ENCODE results near the gene RARB. TPM values are rescaled to one million over a fixed set of nuclear protein-coding genes. Genes with fewer than 3 reads are reported as not detected.
A peak's percentile ranks its signal among the peaks of the same experiment; 100 is the strongest.

RARB gene
- total RNA-seq, 1 experiment from 2014 or later, result 2.0 TPM

GRCh38 chr3:25565807-25566206 is 137.7 kb downstream of the RARB start:
- DNase-seq, result no peak
- no peaks in the 10 kb centered on the region for H3K36me3 ChIP-seq (replicated peaks; ENCODE audit: control insufficient read depth, insufficient read depth, low read length)
- no peak overlapping the region for H3K4me3 ChIP-seq (ENCODE audit: insufficient read depth, low read depth, low read length)
- no peaks in the 10 kb centered on the region for H3K27me3 ChIP-seq (ENCODE audit: control insufficient read depth, insufficient read depth, low read length)

GRCh38 chr3:25566358-25566920 is 138.4 kb downstream of the RARB start:
- H3K4me3 ChIP-seq (ENCODE audit: insufficient read depth, low read depth, low read length), result no peak overlapping the region
- H3K36me3 ChIP-seq (replicated peaks; ENCODE audit: control insufficient read depth, insufficient read depth, low read length), result no peaks in the 10 kb centered on the region
- peak; percentile 45 for DNase-seq

GRCh38 chr3:25567388-25567787 is 139.3 kb downstream of the RARB start:
- H3K36me3 ChIP-seq (replicated peaks; ENCODE audit: control insufficient read depth, insufficient read depth, low read length), result no peaks in the 10 kb centered on the region
- no peaks in the 10 kb centered on the region for H3K27me3 ChIP-seq (ENCODE audit: control insufficient read depth, insufficient read depth, low read length)
- no peak for DNase-seq
- no peak overlapping the region for H3K4me3 ChIP-seq (ENCODE audit: insufficient read depth, low read depth, low read length)

More at GRCh38 chr3:25566358-25566920, 138.4 kb downstream of the RARB start:
- H3K27me3 ChIP-seq (ENCODE audit: control insufficient read depth, insufficient read depth, low read length), result no peaks in the 10 kb centered on the region

- H3K27me3 ChIP-seq (ENCODE audit: control insufficient read depth, insufficient read depth, low read length), result no peaks in the 10 kb centered on the region
- no peak for DNase-seq
- H3K4me3 ChIP-seq (ENCODE audit: insufficient read depth, low read depth, low read length), result no peak overlapping the region
- H3K36me3 ChIP-seq (replicated peaks; ENCODE audit: control insufficient read depth, insufficient read depth, low read length), result no peaks in the 10 kb centered on the region
Observed at GRCh38 chr3:25567806-25568524, 139.9 kb downstream of the RARB start.

- H3K4me3 ChIP-seq (ENCODE audit: insufficient read depth, low read depth, low read length), result no peak overlapping the region
- no peaks in the 10 kb centered on the region for H3K36me3 ChIP-seq (replicated peaks; ENCODE audit: control insufficient read depth, insufficient read depth, low read length)
- no peaks in the 10 kb centered on the region for H3K27me3 ChIP-seq (ENCODE audit: control insufficient read depth, insufficient read depth, low read length)
- no peak for DNase-seq
Observed at GRCh38 chr3:25568525-25569078, 140.5 kb downstream of the RARB start.

- Histone ChIP-seq H3K4me3 (ENCODE audit: insufficient read depth, low read depth, low read length) (no peak overlapping the region), H3K36me3 (replicated peaks; ENCODE audit: control insufficient read depth, insufficient read depth, low read length) (no peaks in the 10 kb centered on the region), H3K27me3 (ENCODE audit: control insufficient read depth, insufficient read depth, low read length) (no peaks in the 10 kb centered on the region)
- no peak for DNase-seq
Observed at GRCh38 chr3:25571285-25571684, 143.2 kb downstream of the RARB start.

GRCh38 chr3:25572336-25572735 is 144.3 kb downstream of the RARB start:
- no peak for DNase-seq
- H3K27me3 ChIP-seq (ENCODE audit: control insufficient read depth, insufficient read depth, low read length), result no peaks in the 10 kb centered on the region
- H3K4me3 ChIP-seq (ENCODE audit: insufficient read depth, low read depth, low read length), result no peak overlapping the region

GRCh38 chr3:25572919-25573385 is 144.9 kb downstream of the RARB start:
- Histone ChIP-seq H3K4me3 (ENCODE audit: insufficient read depth, low read depth, low read length) (no peak overlapping the region), H3K27me3 (ENCODE audit: control insufficient read depth, insufficient read depth, low read length) (no peaks in the 10 kb centered on the region), H3K36me3 (replicated peaks; ENCODE audit: control insufficient read depth, insufficient read depth, low read length) (no peaks in the 10 kb centered on the region)
- DNase-seq, result no peak

More at GRCh38 chr3:25572336-25572735, 144.3 kb downstream of the RARB start:
- H3K36me3 ChIP-seq (replicated peaks; ENCODE audit: control insufficient read depth, insufficient read depth, low read length), result no peaks in the 10 kb centered on the region

- H3K27me3 ChIP-seq (ENCODE audit: control insufficient read depth, insufficient read depth, low read length), result no peaks in the 10 kb centered on the region
- no peak for DNase-seq
- no peaks in the 10 kb centered on the region for H3K36me3 ChIP-seq (replicated peaks; ENCODE audit: control insufficient read depth, insufficient read depth, low read length)
- H3K4me3 ChIP-seq (ENCODE audit: insufficient read depth, low read depth, low read length), result no peak overlapping the region
Observed at GRCh38 chr3:25573386-25574171, 145.5 kb downstream of the RARB start.

- DNase-seq, result no peak
- H3K27me3 ChIP-seq (ENCODE audit: control insufficient read depth, insufficient read depth, low read length), result no peaks in the 10 kb centered on the region
- no peaks in the 10 kb centered on the region for H3K36me3 ChIP-seq (replicated peaks; ENCODE audit: control insufficient read depth, insufficient read depth, low read length)
- no peak overlapping the region for H3K4me3 ChIP-seq (ENCODE audit: insufficient read depth, low read depth, low read length)
Observed at GRCh38 chr3:25574172-25574765, 146.2 kb downstream of the RARB start.

GRCh38 chr3:25575001-25575400 is 146.9 kb downstream of the RARB start:
- Histone ChIP-seq H3K36me3 (replicated peaks; ENCODE audit: control insufficient read depth, insufficient read depth, low read length) (no peaks in the 10 kb centered on the region), H3K4me3 (ENCODE audit: insufficient read depth, low read depth, low read length) (no peak overlapping the region), H3K27me3 (ENCODE audit: control insufficient read depth, insufficient read depth, low read length) (no peaks in the 10 kb centered on the region)
- no peak for DNase-seq

- H3K27me3 ChIP-seq (ENCODE audit: control insufficient read depth, insufficient read depth, low read length), result no peaks in the 10 kb centered on the region
- DNase-seq, result no peak
- H3K36me3 ChIP-seq (replicated peaks; ENCODE audit: control insufficient read depth, insufficient read depth, low read length), result no peaks in the 10 kb centered on the region
- no peak overlapping the region for H3K4me3 ChIP-seq (ENCODE audit: insufficient read depth, low read depth, low read length)
Observed at GRCh38 chr3:25576146-25576545, 148.1 kb downstream of the RARB start.

GRCh38 chr3:25576831-25577454 is 148.9 kb downstream of the RARB start:
- H3K36me3 ChIP-seq (replicated peaks; ENCODE audit: control insufficient read depth, insufficient read depth, low read length), result no peaks in the 10 kb centered on the region

GRCh38 chr3:25578059-25578458 is 150.0 kb downstream of the RARB start:
- no peaks in the 10 kb centered on the region for H3K27me3 ChIP-seq (ENCODE audit: control insufficient read depth, insufficient read depth, low read length)
- no peak overlapping the region for H3K4me3 ChIP-seq (ENCODE audit: insufficient read depth, low read depth, low read length)
- DNase-seq, result no peak
- H3K36me3 ChIP-seq (replicated peaks; ENCODE audit: control insufficient read depth, insufficient read depth, low read length), result no peaks in the 10 kb centered on the region

More at GRCh38 chr3:25576831-25577454, 148.9 kb downstream of the RARB start:
- Histone ChIP-seq H3K4me3 (ENCODE audit: insufficient read depth, low read depth, low read length) (no peak overlapping the region), H3K27me3 (ENCODE audit: control insufficient read depth, insufficient read depth, low read length) (no peaks in the 10 kb centered on the region)
- DNase-seq, result peak; percentile 65

Measured in H7 (cell line).